KMS-11 (cell line): ENCODE results near the gene MOCS1.

Experiments
- H2AFZ ChIP-seq: fragments of 200-600 bp; sonication (generic); 2 replicates; pipeline ENCODE4 v1.6.1; 2016; ENCODE audit warnings: antibody characterized with exemption, mixed run types, low read depth
- H3K27ac ChIP-seq: fragments of 200-600 bp; sonication (generic); 2 replicates; pipeline ENCODE4 v1.6.1; 2016; ENCODE audit warnings: mild to moderate bottlenecking, mixed run types
- H3K27me3 ChIP-seq: fragments of 200-600 bp; sonication (generic); 2 replicates; pipeline ENCODE4 v1.6.1; 2017; ENCODE audit warnings: mild to moderate bottlenecking, low read depth, mixed run types, moderate library complexity; ENCODE audit not compliant: insufficient read depth
- H3K36me3 ChIP-seq: fragments of 200-600 bp; sonication (generic); 2 replicates; pipeline ENCODE4 v1.6.1; 2017; ENCODE audit warnings: mild to moderate bottlenecking, mixed run types; ENCODE audit not compliant: insufficient read depth
- H3K4me1 ChIP-seq: fragments of 200-600 bp; sonication (generic); 2 replicates; pipeline ENCODE4 v1.6.1; 2016; ENCODE audit warnings: mild to moderate bottlenecking, low read depth, mixed run types; ENCODE audit not compliant: poor library complexity, severe bottlenecking
- H3K4me2 ChIP-seq: fragments of 200-600 bp; sonication (generic); 2 replicates; pipeline ENCODE4 v1.7.0; 2016; ENCODE audit warnings: mild to moderate bottlenecking, mixed run types
- H3K4me3 ChIP-seq: fragments of 200-600 bp; sonication (generic); IDR thresholded peaks from 2 replicates; pipeline ENCODE4 v1.6.1; 2017; ENCODE audit warnings: low read depth, low read length, mixed read lengths; ENCODE audit not compliant: insufficient read depth
- H3K79me2 ChIP-seq: fragments of 200-600 bp; sonication (generic); 2 replicates; pipeline ENCODE4 v1.6.1; 2016; ENCODE audit warnings: low read depth, mixed run types; ENCODE audit not compliant: insufficient read depth
- H3K9ac ChIP-seq: fragments of 200-600 bp; sonication (generic); 2 replicates; pipeline ENCODE4 v1.6.1; 2016; ENCODE audit warnings: mild to moderate bottlenecking, mixed run types
- H4K20me1 ChIP-seq: fragments of 200-600 bp; sonication (generic); 2 replicates; pipeline ENCODE4 v1.6.1; 2016; ENCODE audit warnings: mild to moderate bottlenecking, mixed run types; ENCODE audit not compliant: insufficient read depth
- TF ChIP-seq, protein P1 (sequence below): fragments of 200-600 bp; sonication (generic); conservative IDR thresholded peaks from 2 replicates; pipeline ENCODE4 v1.6.1; 2017; ENCODE audit warnings: low read depth, mild to moderate bottlenecking, antibody characterized with exemption, low read length, moderate library complexity, mixed read lengths

MOCS1 gene

DNA sequence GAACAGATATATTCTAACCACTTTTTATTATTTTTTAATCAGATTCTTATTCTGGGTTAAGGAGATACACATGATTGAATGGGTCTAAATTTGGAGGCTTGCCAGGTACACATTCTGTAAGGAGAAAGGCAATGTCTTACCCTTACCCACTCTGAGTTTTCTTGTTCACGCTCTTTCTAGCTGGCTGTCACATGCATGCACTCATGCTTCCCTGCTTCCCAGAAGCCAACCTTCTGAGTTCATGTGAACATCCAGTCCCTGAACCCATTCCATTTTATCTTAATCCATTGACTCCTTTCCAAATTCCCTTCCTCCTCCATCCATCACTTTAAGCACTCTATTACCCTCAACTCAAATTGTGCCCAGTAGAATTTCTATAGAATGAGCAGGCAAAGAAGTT, 17.5 kb upstream of the MOCS1 start:
- H3K79me2 ChIP-seq, result no peaks in the 10 kb centered on the region
- no peak overlapping the region for H3K4me3 ChIP-seq
- H3K27ac ChIP-seq, result no peak overlapping the region
- H3K9ac ChIP-seq, result no peak overlapping the region
- TF ChIP-seq, protein P1, sequence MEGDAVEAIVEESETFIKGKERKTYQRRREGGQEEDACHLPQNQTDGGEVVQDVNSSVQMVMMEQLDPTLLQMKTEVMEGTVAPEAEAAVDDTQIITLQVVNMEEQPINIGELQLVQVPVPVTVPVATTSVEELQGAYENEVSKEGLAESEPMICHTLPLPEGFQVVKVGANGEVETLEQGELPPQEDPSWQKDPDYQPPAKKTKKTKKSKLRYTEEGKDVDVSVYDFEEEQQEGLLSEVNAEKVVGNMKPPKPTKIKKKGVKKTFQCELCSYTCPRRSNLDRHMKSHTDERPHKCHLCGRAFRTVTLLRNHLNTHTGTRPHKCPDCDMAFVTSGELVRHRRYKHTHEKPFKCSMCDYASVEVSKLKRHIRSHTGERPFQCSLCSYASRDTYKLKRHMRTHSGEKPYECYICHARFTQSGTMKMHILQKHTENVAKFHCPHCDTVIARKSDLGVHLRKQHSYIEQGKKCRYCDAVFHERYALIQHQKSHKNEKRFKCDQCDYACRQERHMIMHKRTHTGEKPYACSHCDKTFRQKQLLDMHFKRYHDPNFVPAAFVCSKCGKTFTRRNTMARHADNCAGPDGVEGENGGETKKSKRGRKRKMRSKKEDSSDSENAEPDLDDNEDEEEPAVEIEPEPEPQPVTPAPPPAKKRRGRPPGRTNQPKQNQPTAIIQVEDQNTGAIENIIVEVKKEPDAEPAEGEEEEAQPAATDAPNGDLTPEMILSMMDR, result no peak
- H3K4me1 ChIP-seq, result no peaks in the 10 kb centered on the region
- H3K4me2 ChIP-seq, result no peak overlapping the region
- no peaks in the 10 kb centered on the region for H4K20me1 ChIP-seq
- no peaks in the 10 kb centered on the region for H3K36me3 ChIP-seq
- no peak overlapping the region for H2AFZ ChIP-seq
- H3K27me3 ChIP-seq, result no peaks in the 10 kb centered on the region

DNA sequence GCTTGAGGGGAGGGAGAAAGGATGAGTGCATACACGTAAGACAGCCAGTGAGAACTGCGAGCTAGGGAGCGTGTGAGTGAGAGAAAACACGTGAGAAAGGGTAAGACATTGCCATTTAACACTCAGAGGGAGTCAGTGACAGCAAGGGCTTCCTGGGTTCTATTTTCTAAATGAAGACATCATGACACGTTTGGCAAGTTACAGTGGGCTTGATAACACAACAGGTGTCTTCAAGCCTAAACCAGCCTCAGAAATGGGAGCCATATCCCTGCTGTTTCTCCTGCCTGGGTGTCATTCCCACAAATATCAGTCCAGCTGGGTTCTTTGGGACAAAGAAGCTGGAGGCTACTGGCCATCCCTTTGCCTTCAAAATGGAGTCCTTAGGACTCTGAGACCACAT, 16.9 kb upstream of the MOCS1 start:
- Histone ChIP-seq H3K9ac (no peak overlapping the region), H3K27me3 (no peaks in the 10 kb centered on the region), H3K4me3 (no peak overlapping the region), H4K20me1 (no peaks in the 10 kb centered on the region), H3K79me2 (no peaks in the 10 kb centered on the region), H3K36me3 (no peaks in the 10 kb centered on the region), H3K4me1 (no peaks in the 10 kb centered on the region), H3K27ac (no peak overlapping the region), H3K4me2 (no peak overlapping the region), H2AFZ (no peak overlapping the region)
- TF ChIP-seq, protein P1, result no peak

DNA sequence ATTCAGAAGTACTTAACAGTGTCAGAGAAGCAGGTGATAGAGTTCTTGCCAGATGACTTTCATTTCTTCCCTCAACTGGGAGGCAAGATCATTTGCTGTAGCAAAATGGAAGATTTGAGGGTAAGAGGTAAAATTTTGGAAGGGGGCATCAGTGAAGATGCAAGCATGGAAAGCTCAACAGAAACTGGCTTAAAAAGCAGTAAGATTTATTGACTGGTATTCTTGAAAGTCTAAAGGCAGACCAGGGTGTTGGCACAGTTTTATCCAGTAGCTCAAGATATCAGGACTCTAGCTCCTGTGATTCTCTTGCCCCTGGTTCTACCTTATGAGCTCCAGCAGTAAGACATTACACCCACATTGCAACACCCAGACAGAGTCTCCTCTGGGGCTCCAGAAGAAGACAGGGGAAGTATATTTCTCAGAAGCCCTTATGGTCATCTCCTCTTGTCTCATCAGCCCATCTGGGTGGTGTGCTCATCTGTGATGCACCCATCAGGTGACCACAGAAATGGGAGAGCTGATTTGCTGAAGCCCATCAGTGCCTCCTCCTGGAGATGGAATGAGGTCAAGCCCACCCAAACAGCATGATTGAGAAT, 16.0 kb upstream of the MOCS1 start:
- no peaks in the 10 kb centered on the region for H3K27me3 ChIP-seq
- H3K4me2 ChIP-seq, result no peak overlapping the region
- no peaks in the 10 kb centered on the region for H3K4me1 ChIP-seq
- H3K27ac ChIP-seq, result no peak overlapping the region
- no peak overlapping the region for H3K9ac ChIP-seq
- H4K20me1 ChIP-seq, result no peaks in the 10 kb centered on the region
- H3K79me2 ChIP-seq, result no peaks in the 10 kb centered on the region
- TF ChIP-seq, protein P1, result no peak
- no peak overlapping the region for H3K4me3 ChIP-seq
- H3K36me3 ChIP-seq, result no peaks in the 10 kb centered on the region
- H2AFZ ChIP-seq, result no peak overlapping the region

DNA sequence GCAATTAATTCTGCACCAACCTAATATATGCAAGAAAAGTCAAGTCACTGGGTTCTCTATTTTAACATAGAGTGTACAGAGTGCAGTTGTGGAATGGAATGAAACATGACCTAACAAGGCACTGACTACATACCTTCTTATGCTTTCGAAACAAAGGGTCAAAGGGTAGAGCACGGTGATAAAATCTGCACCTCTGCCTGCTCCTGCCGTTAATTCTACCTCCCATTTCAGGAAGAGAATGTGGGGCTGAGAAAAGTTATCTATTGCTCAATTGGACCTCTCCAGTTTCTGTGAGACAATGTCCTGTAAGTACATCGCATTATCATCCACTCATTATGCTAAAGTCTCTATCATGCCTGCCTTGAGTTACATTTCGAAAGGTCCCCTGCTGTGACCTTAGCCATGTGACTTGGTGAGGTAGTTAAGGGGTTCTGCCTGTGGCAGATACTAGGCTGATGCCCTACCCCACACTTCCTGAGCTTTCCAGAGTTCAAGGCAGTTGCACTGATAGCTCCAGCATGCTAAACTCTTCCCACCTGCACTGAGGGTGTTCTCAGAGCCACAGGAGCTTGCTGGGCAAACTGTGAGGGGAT, 14.0 kb upstream of the MOCS1 start:
- Histone ChIP-seq H3K27me3 (no peaks in the 10 kb centered on the region), H4K20me1 (no peaks in the 10 kb centered on the region), H2AFZ (no peak overlapping the region), H3K9ac (no peak overlapping the region), H3K79me2 (no peaks in the 10 kb centered on the region), H3K4me1 (no peaks in the 10 kb centered on the region), H3K4me2 (no peak overlapping the region), H3K27ac (no peak overlapping the region), H3K4me3 (no peak overlapping the region), H3K36me3 (no peaks in the 10 kb centered on the region)
- TF ChIP-seq, protein P1, result no peak
